ENCODE data around the gene IL18.
"Not testable (repeated sequence)": the region's sequence is repeated elsewhere in the genome, so short reads cannot be mapped to it uniquely, and the experiment has no call there.

Gene IL18

GRCh38 chr11:112163875-112164685, at the start of gene IL18:
Gene IL18 (minus strand): TSS chr11:112164094. CDS start chr11:112155053, 9,041 bp downstream.
- DNase-seq (ENCODE audit: low read depth) = no peak

GRCh38 chr11:112212710-112213109, 48.8 kb upstream of the IL18 start:
- DNase-seq (ENCODE audit: low read depth) = no peak

DNA sequence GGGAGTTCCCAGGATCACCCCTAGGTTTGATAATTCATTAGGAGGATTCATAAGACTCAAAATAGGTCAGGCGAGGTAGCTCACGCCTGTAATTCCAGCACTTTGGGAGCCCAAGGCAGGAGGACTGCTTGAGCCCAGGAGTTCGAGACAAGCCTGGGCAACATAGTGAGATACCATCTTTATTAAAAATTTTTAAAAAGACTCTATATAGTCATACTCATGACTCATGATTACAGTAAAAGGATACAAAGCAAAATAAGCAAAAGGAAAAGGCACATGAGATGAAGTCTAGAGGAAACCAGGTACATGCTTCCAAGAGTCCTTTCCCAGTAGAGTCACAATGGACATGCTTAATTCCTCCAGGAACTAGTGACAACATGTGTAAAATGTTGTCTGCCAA, 48.4 kb upstream of the IL18 start:
- no peak for DNase-seq (ENCODE audit: low read depth)

DNA sequence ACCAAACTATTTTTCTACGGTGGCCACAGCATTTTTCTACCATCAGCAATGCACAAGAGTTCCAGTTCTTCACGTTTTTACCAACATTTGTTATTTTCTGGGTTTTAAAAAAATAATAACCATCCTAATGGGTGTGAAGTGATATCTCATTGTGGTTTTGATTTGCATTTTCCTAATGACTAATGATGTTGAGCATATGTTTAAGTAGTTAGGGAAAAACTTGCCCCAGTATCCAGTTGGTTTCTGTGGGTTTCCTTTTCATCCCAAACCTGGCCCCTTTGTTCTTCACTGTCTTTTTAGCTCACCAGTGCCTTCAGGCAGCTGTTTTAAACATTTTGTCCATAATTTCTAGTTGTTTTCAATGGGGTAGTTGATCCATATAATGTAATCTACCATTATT, 47.6 kb upstream of the IL18 start:
- DNase-seq (ENCODE audit: low read depth) = no peak

DNA sequence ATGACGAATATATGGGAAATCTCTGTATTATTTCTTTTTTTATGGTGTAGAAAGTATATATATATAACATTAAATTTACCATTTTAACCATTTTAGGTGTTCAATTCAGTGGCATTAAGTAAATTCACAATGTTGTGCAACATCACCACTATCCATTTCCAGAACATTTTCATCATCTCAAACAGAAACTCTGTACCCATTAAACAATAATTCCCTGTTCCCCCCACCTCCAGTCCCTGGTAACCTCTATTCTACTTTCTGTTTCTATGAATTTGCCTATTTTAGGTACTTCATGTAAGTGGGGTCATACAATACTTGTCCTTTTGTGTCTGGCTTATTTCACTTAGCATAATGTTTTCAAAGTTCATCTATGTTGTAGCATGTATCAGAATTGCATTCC, 47.0 kb upstream of the IL18 start:
- no peak for DNase-seq (ENCODE audit: low read depth)

DNA sequence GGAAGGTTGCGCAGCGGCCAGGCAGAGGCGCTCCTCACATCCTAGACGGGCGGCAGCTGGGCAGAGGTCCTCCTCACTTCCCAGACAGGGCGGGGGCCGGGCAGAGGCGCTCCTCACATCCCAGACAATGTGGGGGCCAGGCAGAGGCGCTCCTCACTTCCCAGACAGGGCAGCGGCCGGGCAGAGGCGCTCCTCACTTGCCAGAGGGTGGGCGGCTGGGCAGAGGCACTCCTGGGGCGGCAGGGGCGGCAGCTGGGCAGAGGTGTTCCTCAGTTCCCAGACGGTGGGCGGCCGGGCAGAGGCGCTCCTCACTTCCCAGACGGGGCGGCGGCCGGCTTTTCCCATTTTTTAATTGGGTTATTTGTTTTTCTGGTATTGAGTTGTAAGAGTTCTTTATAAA, 42.2 kb upstream of the IL18 start:
- no peak for DNase-seq (ENCODE audit: low read depth)

- DNase-seq (ENCODE audit: low read depth) = no peak
Measured at GRCh38 chr11:112200252-112200651, 36.4 kb upstream of the IL18 start.

GRCh38 chr11:112199101-112199500, 35.2 kb upstream of the IL18 start:
- DNase-seq (ENCODE audit: low read depth) = not testable (repeated sequence)

DNA sequence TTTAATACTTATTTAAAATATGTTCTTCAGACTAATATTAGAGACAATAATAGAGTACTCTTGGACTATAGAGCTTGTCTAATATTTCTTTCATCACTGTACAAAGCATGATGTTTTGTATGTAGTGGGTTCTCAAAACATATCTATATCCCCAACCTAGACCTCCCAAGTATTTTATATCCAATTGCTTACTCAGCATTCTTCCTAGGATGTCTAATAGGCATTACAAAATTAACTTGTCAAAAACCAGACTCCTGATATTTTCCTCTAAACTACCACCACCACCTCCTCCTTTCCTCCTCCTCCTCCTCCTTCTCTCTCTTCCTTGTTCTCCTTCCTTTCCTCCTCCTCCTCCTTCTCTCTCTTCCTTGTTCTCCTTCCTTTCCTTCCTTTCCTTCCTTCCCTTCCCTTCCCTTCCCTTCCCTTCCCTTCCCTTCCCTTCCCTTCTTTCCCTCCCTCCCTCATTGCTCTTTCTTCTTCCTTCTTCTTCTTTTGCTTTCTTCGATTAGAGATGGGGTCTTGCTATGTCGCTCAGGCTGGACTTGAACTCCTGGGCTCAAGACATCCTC, 32.7 kb upstream of the IL18 start:
- DNase-seq (ENCODE audit: low read depth) = no peak

DNA sequence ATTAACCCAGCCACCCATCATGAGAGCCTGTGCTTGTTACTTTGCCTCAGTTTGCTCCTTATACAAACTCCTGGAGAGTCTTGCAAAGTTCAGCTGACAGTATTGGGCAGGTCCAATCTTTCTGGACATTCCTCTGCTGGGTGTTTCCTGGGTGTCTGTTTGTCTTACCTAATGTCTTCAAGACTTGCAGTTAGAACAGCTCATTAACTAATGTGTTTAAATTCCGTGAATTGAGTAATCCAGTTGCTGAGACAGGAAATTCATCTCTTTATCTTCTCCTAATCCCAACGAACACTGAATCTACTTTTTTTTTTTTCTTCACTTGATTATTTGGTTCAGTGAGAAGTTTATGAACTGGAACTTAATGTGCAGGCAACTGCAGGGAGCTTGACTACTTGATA, 32.1 kb upstream of the IL18 start:
- DNase-seq (ENCODE audit: low read depth) = peak; percentile 59

- DNase-seq (ENCODE audit: low read depth) = not testable (repeated sequence)
Measured at GRCh38 chr11:112195113-112195512, 31.2 kb upstream of the IL18 start.

DNA sequence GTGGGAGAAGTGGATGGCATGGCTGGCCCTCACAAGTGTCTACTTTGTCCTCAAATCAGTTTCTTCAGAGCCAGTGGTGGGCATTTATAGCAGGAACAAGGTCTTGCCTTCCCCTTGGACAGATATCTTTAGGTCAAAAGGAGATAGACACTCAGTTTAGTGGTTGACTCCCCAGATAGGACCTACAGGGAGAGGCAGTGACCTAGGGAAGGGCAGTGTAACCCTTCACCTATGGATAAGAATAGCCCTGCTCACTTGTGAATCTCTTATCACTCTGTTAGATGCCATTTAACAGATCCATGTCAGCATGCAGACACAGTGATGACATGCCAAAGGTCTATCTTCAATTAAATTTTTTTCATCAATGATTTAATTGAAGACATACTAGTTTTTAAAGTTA, 22.4 kb upstream of the IL18 start:
- DNase-seq (ENCODE audit: low read depth) = no peak

GRCh38 chr11:112185883-112186282, 22.0 kb upstream of the IL18 start:
- no peak for DNase-seq (ENCODE audit: low read depth)

DNA sequence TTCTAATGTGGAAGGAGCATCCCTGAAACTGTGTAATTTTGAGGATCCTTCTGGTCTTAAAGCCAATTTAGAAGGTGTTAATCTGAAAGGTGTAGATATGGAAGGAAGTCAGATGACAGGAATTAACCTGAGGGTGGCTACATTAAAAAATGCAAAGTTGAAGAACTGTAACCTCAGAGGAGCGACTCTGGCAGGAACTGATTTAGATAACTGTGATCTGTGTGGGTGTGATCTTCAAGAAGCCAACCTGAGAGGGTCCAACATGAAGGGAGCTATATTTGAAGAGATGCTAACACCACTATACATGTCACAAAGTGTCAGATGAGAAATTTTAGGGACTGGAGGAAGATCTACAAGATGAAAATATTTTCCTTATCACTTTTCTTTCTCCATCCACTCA, 19.0 kb upstream of the IL18 start:
- DNase-seq (ENCODE audit: low read depth) = no peak

- DNase-seq (ENCODE audit: low read depth) = no peak
Measured at GRCh38 chr11:112179601-112180000, 15.7 kb upstream of the IL18 start.

DNA sequence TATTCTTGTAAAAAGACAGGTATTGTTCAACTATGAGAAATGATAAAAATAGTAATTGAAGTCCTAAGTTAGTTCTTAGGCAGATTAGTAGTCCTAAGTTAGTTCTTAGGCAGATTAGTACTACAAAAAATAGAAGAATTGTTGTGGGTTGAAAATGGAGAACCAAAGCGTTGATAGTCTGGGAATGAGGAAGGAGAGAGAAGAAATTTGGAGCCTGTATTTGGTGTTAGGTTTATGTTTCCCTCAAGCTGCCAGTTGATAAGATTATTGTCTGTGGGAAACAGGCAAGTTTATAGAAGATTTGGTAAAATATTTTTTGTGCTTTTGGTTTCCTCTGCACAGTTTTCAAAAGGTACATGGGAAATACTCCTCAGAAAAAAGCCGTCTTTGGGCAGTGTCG, 15.0 kb upstream of the IL18 start:
- DNase-seq (ENCODE audit: low read depth) = no peak

DNA sequence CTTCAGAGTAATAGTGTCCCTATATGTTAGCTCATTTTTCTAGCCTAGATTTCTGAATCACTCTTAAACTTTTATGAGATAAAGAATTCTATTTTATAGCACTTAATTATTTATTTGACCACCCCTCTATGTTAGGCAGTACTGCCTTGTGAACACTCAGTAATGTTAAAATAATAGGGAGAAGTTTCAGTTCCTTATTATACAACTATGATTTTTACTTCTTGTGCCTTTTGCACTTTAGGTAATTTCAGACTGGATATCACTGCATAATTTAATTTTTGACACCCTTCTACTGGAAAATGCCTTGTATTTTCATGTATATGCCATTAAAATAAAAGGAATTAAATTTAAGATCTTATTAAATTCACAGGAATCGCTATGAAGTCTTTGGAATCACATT, 14.5 kb upstream of the IL18 start:
- no peak for DNase-seq (ENCODE audit: low read depth)

DNA sequence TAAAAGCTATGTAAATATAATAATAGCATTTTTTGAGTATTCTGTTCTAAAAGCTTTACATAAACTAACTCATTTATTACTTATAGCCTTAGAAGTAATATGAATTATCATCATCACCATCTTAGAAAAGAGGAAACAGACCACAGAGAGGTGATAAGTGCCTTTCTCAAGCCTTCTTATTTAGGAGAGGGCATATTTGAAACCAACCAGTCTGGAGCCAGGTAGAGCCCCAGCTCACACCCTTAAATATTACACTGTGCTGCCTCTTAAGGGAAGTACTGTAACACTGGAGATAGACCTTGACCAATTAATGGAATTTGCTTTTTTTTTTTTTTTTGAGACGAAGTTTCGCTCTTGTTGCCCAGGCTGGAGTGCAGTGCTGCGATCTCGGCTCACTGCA, 13.7 kb upstream of the IL18 start:
- DNase-seq (ENCODE audit: low read depth) = no peak

DNA sequence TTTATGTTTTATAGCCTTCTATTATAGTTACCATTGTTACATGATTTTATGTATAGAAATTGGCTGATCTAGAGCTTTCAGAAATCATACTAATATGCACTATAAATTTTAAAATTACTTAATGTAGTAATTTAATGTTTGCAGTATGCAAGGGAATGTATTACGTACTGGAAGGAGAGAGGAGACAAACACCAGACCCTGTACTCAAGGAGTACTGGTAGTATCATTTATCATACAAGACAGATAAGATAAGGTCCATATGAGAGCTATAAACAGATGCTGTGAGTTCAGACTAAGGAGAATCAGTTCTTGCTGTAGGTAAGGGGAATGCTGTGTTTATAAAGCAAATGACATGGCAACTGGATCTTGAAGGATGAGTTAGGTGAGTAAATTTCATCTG, 12.2 kb upstream of the IL18 start:
- no peak for DNase-seq (ENCODE audit: low read depth)

- DNase-seq (ENCODE audit: low read depth) = no peak
Measured at GRCh38 chr11:112175599-112175952, 11.7 kb upstream of the IL18 start.

DNA sequence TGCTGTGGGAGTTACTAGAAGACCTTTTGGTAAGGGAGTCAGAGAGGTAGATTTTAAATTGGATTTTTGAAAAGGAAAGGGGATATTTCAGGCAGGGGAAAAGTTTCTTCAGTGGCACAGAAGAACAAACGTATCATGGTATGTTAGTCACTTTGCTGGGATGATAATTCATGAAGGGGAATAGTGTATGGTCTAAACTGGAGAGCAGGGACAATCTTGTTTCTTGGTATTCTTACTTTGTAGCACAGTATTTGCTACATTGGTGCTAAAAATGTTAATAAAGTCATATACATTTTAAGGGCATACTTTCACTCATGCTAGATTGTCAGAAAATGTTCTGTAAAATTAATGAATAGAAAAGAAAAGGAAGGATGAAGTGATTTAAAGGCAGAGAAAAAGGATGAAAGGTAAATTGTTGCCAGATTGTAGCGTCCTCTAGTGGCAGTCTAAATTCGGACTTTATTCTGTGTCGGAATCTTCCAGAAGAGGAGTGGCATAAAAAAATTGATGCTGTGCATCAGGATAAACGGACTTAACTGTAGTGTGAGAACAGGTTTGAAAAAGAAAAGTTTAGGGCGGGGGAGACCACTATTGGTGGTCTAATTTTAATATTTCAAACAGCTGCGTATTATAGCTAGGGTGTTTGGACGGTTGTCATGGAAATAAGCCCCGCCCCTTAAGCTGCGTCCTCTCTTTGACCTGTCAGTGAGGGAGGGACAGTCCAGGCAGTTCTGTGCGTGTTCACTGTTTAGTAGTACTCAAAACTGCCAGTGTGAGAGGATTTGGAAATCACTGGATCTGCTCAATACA, 11.1 kb upstream of the IL18 start, which contains the start of gene BCO2:
Gene BCO2 (plus strand): TSS at position 724 of the 810 bp plus-strand sequence. CDS start 90 bp downstream, outside the sequence.
- peak; percentile 82 for DNase-seq (ENCODE audit: low read depth)

DNA sequence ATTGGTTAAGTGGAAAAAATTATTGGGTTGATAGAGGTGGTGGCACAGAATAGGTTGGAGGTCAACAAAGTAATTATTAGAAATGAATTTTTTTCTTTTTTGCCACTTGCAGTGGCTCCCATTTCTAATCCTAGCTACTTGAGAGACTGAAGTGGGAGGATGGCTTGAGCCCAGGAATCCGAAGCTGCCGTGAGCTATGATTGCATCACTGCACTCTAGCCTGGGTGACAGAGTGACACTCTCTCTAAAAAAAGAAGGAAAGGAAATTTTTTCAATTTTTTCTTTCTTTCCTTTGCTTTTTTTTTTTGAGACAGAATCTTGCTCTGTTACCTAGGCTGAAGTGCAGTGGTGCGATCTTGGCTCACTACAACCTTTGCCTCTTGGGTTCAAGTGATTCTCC, 9.3 kb upstream of the IL18 start:
- DNase-seq (ENCODE audit: low read depth) = peak; percentile 61

Measured in EH (cell line).